ENCODE measurements around the gene STK32B. TPM values are rescaled to one million over a fixed set of nuclear protein-coding genes. Genes with fewer than 3 reads are reported as not detected.
"Not testable (repeated sequence)": the region's sequence is repeated elsewhere in the genome, so short reads cannot be mapped to it uniquely, and the experiment has no call there.

STK32B gene
- under 1 TPM in 3 of 4 donors, not detected in 1; 0.46 to 0.68 (median 0.49) TPM for total RNA-seq

- TF ChIP-seq POLR2A (IDR thresholded peaks at IDR 0.05) (no peak), CTCF (IDR thresholded peaks at IDR 0.05 in 4 of 5, conservative IDR thresholded peaks at IDR 0.05 in 1 of 5) (no peak)
- in situ Hi-C loops (cut with MboI; ENCODE audit: low sequenced_read_pairs in 4 of 4): no loop called here
- Histone ChIP-seq H3K27ac (no peak within 1 kb of the TSS), H3K9me3 (no peaks in the 10 kb centered on the region), H3K27me3 (peaks cover 0 to 26% (median 24%) of the 10 kb centered on the region in 3 donors), H3K4me1 (no peaks in the 10 kb centered on the region), H3K36me3 (no peaks in the 10 kb centered on the region), H3K4me3 (peak within 1 kb of the TSS; percentile 43 to 55 (median 48))
- intact Hi-C loops (cut with DNase I; ENCODE audit: low total_unique reads): no loop called here
- ATAC-seq (peak; percentile 21 to 26), DNase-seq (peak in 1 of 2 donors; percentile 26)
These were observed at the start of gene STK32B for GRCh38 chr4:5051278-5052203. STK32B (plus strand) TSS chr4:5051480.

GRCh38 chr4:5001641-5002040, 49.6 kb upstream of the STK32B start:
- intact Hi-C loops (cut with DNase I; ENCODE audit: low total_unique reads); H3K27ac ChIP-seq; H3K27me3 ChIP-seq; H3K4me3 ChIP-seq; H3K4me1 ChIP-seq; H3K36me3 ChIP-seq; DNase-seq; ATAC-seq; in situ Hi-C loops (cut with MboI; ENCODE audit: low sequenced_read_pairs in 4 of 4); H3K9me3 ChIP-seq: not testable (repeated sequence)

GRCh38 chr4:5003372-5003857, 47.9 kb upstream of the STK32B start:
- no peaks in the 10 kb centered on the region for H3K27me3 ChIP-seq
- DNase-seq (no peak), ATAC-seq (no peak)
- H3K27ac ChIP-seq: no peak overlapping the region
- no peak overlapping the region for H3K4me3 ChIP-seq
- H3K4me1 ChIP-seq: no peaks in the 10 kb centered on the region
- in situ Hi-C loops (cut with MboI; ENCODE audit: low sequenced_read_pairs in 4 of 4): no loop called here
- intact Hi-C loops (cut with DNase I; ENCODE audit: low total_unique reads): no loop called here
- TF ChIP-seq POLR2A (IDR thresholded peaks at IDR 0.05): no peak
- no peak for TF ChIP-seq CTCF (IDR thresholded peaks at IDR 0.05 in 4 of 5, conservative IDR thresholded peaks at IDR 0.05 in 1 of 5)
- no peaks in the 10 kb centered on the region for H3K36me3 ChIP-seq
- no peaks in the 10 kb centered on the region for H3K9me3 ChIP-seq

- ATAC-seq (no peak), DNase-seq (no peak)
- Histone ChIP-seq H3K36me3 (no peaks in the 10 kb centered on the region), H3K9me3 (no peaks in the 10 kb centered on the region), H3K27ac (no peak overlapping the region), H3K27me3 (no peaks in the 10 kb centered on the region), H3K4me1 (no peaks in the 10 kb centered on the region), H3K4me3 (no peak overlapping the region)
- no peak for TF ChIP-seq POLR2A (IDR thresholded peaks at IDR 0.05)
- no peak for TF ChIP-seq CTCF (IDR thresholded peaks at IDR 0.05 in 4 of 5, conservative IDR thresholded peaks at IDR 0.05 in 1 of 5)
- in situ Hi-C loops (cut with MboI; ENCODE audit: low sequenced_read_pairs in 4 of 4) (no loop called here), intact Hi-C loops (cut with DNase I; ENCODE audit: low total_unique reads) (no loop called here)
These were observed 47.4 kb upstream of the STK32B start for GRCh38 chr4:5003918-5004317.

GRCh38 chr4:5004496-5004895, 46.8 kb upstream of the STK32B start:
- H3K36me3 ChIP-seq: no peaks in the 10 kb centered on the region
- H3K4me3 ChIP-seq: no peak overlapping the region
- TF ChIP-seq CTCF (IDR thresholded peaks at IDR 0.05 in 4 of 5, conservative IDR thresholded peaks at IDR 0.05 in 1 of 5) (no peak), POLR2A (IDR thresholded peaks at IDR 0.05) (no peak)
- H3K9me3 ChIP-seq: no peaks in the 10 kb centered on the region
- no peaks in the 10 kb centered on the region for H3K4me1 ChIP-seq
- ATAC-seq (no peak), DNase-seq (no peak)
- no peak overlapping the region for H3K27ac ChIP-seq
- in situ Hi-C loops (cut with MboI; ENCODE audit: low sequenced_read_pairs in 4 of 4): no loop called here
- H3K27me3 ChIP-seq: no peaks in the 10 kb centered on the region
- intact Hi-C loops (cut with DNase I; ENCODE audit: low total_unique reads): no loop called here

- H3K9me3 ChIP-seq; intact Hi-C loops (cut with DNase I; ENCODE audit: low total_unique reads); H3K27me3 ChIP-seq; H3K36me3 ChIP-seq; H3K4me3 ChIP-seq; ATAC-seq; H3K27ac ChIP-seq; in situ Hi-C loops (cut with MboI; ENCODE audit: low sequenced_read_pairs in 4 of 4); H3K4me1 ChIP-seq; DNase-seq: not testable (repeated sequence)
These were observed 44.3 kb upstream of the STK32B start for GRCh38 chr4:5006932-5007331.

Measured in gastrocnemius medialis (tissue), 4 donors.